ENCODE measurements around the gene ABCB6.
A peak's percentile ranks its signal among the peaks of the same experiment; 100 is the strongest.

The ABCB6 gene

DNA sequence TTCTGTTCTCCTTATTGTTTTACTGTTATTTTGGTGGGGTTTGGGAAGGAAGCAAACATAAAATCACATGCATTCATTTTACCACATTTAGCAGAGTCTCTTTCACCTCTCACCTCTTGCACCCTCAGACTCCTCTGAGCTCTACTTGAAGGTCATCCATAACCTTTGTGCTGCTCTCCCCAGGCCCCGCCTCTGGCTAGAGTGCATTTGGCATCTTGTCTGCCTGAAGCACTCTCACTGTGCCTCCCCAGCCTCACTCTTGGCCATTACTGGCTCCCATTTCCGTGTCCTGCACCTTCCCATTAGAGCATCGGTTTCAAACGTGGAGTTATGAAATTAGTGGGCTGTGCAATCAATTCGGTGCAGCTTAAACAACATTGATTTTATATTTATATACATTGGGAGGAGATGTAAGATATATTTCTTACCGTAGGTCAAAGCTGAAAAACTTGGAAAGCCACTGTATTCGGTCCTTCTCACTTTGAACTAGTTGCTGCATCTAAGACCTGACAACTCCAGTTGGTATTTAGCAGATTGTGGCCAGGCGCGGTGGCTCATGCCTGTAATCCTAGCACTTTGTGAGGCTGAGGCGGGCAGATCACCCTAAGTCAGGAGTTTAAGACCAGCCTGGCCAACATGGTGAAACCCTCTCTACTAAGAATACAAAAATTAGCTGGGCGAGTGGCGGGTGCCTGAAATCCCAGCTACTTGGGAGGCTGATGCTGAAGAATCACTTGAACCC is 19.1 kb downstream of the ABCB6 start:
- TF ChIP-seq CTCF (conservative IDR thresholded peaks at IDR 0.05; ENCODE audit: low read depth): no peak
- H3K27ac ChIP-seq: no peak overlapping the region
- ChIA-PET CTCF (interaction anchor here (0.7 to 1.4 kb wide), 2 partner anchors 35 to 141 kb away, joined by 3 read pairs; no protein-coding TSS in a partner anchor), POLR2A (ENCODE audit: low non-redundant PET) (no interaction called here)
- DNase-seq (ENCODE audit: low spot score): no peak

DNA sequence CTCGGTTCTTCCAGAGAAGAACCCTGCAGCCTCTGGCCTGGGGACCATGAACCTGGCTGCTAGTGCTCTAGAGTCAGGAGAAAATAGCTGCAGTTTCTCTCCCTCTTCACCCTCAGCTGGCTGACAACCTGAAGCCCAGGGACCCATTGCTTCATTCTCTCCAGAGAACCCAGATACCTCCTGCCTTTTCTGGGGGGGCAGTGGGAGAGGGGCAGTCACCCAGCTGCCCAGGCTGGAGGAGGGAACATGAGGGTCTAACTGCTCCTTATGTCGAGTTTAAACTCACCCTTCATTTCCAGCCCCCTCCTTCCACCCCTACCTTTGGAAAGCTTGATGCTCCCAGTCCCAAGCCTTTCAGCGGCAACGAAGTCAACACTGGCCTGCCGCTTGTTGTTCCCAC is 19.8 kb downstream of the ABCB6 start:
- ChIA-PET CTCF (interaction anchor here (0.6 to 1.4 kb wide), 3 partner anchors 35 to 342 kb away, joined by 3 to 4 read pairs (median 3); no protein-coding TSS in a partner anchor), POLR2A (ENCODE audit: low non-redundant PET) (no interaction called here)
- no peak overlapping the region for H3K27ac ChIP-seq
- DNase-seq (ENCODE audit: low spot score): no peak
- no peak for TF ChIP-seq CTCF (conservative IDR thresholded peaks at IDR 0.05; ENCODE audit: low read depth)

GRCh38 chr2:219197388-219197787 is 21.4 kb downstream of the ABCB6 start:
- CTCF ChIA-PET: interaction anchor here (0.9 kb wide), 1 partner anchor 12 kb away, joined by 5 read pairs; no protein-coding TSS in a partner anchor
- POLR2A ChIA-PET (ENCODE audit: low non-redundant PET): interaction anchor here (0.7 kb wide), 1 partner anchor 28 kb away, joined by 5 read pairs; no protein-coding TSS in a partner anchor
- no peak for TF ChIP-seq CTCF (conservative IDR thresholded peaks at IDR 0.05; ENCODE audit: low read depth)
- H3K27ac ChIP-seq: no peak overlapping the region
- no peak for DNase-seq (ENCODE audit: low spot score)

- DNase-seq (ENCODE audit: low spot score): no peak
- ChIA-PET POLR2A (ENCODE audit: low non-redundant PET) (no interaction called here), CTCF (interaction anchor here (0.6 kb wide), 1 partner anchor 137 kb away, joined by 8 read pairs; no protein-coding TSS in a partner anchor)
- H3K27ac ChIP-seq: no peak overlapping the region
- no peak for TF ChIP-seq CTCF (conservative IDR thresholded peaks at IDR 0.05; ENCODE audit: low read depth)
Observed at GRCh38 chr2:219186754-219187456, 31.9 kb downstream of the ABCB6 start.

- POLR2A ChIA-PET (ENCODE audit: low non-redundant PET): no interaction called here
- CTCF ChIA-PET: no interaction called here
- TF ChIP-seq CTCF (conservative IDR thresholded peaks at IDR 0.05; ENCODE audit: low read depth): no peak
- DNase-seq (ENCODE audit: low spot score): no peak
- no peak overlapping the region for H3K27ac ChIP-seq
Observed at GRCh38 chr2:219184121-219184520, 34.6 kb downstream of the ABCB6 start.

DNA sequence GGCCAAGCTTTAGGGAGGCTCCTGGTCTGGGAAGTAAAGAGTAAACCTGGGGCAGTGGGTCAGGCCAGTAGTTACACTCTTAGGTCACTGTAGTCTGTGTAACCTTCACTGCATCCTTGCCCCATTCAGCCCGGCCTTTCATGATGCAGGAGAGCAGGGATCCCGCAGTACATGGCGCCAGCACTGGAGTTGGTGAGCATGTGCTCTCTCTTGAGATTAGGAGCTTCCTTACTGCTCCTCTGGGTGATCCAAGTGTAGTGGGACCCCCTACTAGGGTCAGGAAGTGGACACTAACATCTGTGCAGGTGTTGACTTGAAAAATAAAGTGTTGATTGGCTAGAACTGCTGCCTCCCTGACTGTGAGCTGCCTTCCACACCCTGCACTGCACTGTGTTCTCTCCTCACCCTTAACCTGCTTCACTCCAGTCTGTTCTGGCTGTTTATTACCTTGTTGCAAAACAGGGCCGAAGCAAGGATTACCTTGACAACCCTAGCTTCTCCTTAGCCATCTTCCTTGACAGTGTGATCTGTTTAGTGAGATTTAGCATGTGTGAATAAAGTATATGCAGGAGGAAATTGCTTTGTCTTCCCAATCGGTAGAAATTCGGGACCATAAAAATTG is 35.5 kb downstream of the ABCB6 start:
- DNase-seq (ENCODE audit: low spot score): no peak

More for the DNA sequence above, 35.5 kb downstream of the ABCB6 start:
- ChIA-PET POLR2A (ENCODE audit: low non-redundant PET) (no interaction called here), CTCF (interaction anchor here (0.6 to 0.9 kb wide), 2 partner anchors 10 to 14 kb away, joined by 3 read pairs; partner anchors contain the start of gene SLC23A3)
- no peak for TF ChIP-seq CTCF (conservative IDR thresholded peaks at IDR 0.05; ENCODE audit: low read depth)
- H3K27ac ChIP-seq: peak overlapping the region; percentile 22
